Mucosa of rectum (tissue), 2 donors: ENCODE results near the gene PUS10.
A peak's percentile ranks its signal among the peaks of the same experiment; 100 is the strongest.
"Not testable (repeated sequence)": the region's sequence is repeated elsewhere in the genome, so short reads cannot be mapped to it uniquely, and the experiment has no call there.

Source experiments
- H3K27ac ChIP-seq, 2 donors: one replicate each; pipeline ENCODE4 v1.7.0; 2013; ENCODE audit warnings: inconsistent platforms in 2 of 2, low read depth in 2 of 2, low read length in 2 of 2
- H3K27me3 ChIP-seq, 2 donors: one replicate each; pipeline ENCODE4 v1.7.0; 2013; ENCODE audit warnings: low read length in 2 of 2; ENCODE audit not compliant: control insufficient read depth in 2 of 2, insufficient read depth in 2 of 2
- H3K36me3 ChIP-seq, 2 donors: one replicate each; pipeline ENCODE4 v1.7.0; 2013; ENCODE audit warnings: low read length in 2 of 2; ENCODE audit not compliant: control insufficient read depth in 2 of 2, insufficient read depth in 2 of 2
- H3K4me1 ChIP-seq, 2 donors: one replicate each; pipeline ENCODE4 v1.7.0; 2013; ENCODE audit warnings: low read length in 2 of 2, mild to moderate bottlenecking in 1 of 2; ENCODE audit not compliant: control insufficient read depth in 2 of 2, insufficient read depth in 2 of 2
- H3K4me3 ChIP-seq, 2 donors: one replicate each; pipeline ENCODE4 v1.7.0; 2013; ENCODE audit warnings: low read length in 2 of 2
- H3K9ac ChIP-seq, 2 donors: one replicate each; pipeline ENCODE4 v1.7.0; 2013; ENCODE audit warnings: low read length in 2 of 2, low read depth in 1 of 2, mild to moderate bottlenecking in 1 of 2
- H3K9me3 ChIP-seq, 2 donors: one replicate each; pipeline ENCODE4 v1.7.0; 2013; ENCODE audit warnings: low read length in 2 of 2; ENCODE audit not compliant: control insufficient read depth in 2 of 2
- donor health status: healthy.
- donor health status: Normal muscosa, but diverticular disease.

The PUS10 gene

GRCh38 chr2:61036643-61037042 lies 18.6 kb upstream of the PUS10 start:
- H3K9ac ChIP-seq, H3K9me3 ChIP-seq, H3K27ac ChIP-seq, H3K4me1 ChIP-seq, H3K4me3 ChIP-seq, H3K27me3 ChIP-seq: not testable (repeated sequence)
- peaks cover 33 to 34% of the 10 kb centered on the region in 2 donors for H3K36me3 ChIP-seq

- not testable (repeated sequence) for H3K27ac ChIP-seq, H3K27me3 ChIP-seq, H3K9ac ChIP-seq, H3K4me3 ChIP-seq, H3K9me3 ChIP-seq, H3K4me1 ChIP-seq
- H3K36me3 ChIP-seq = peaks cover 37 to 40% of the 10 kb centered on the region in 2 donors
Measured at GRCh38 chr2:61034592-61034991, 16.5 kb upstream of the PUS10 start.

- H3K27ac ChIP-seq = no peak overlapping the region
- H3K9me3 ChIP-seq = no peaks in the 10 kb centered on the region
- H3K9ac ChIP-seq = no peak overlapping the region
- no peaks in the 10 kb centered on the region for H3K27me3 ChIP-seq
- no peaks in the 10 kb centered on the region for H3K4me1 ChIP-seq
- peaks cover 36 to 37% of the 10 kb centered on the region in 2 donors for H3K36me3 ChIP-seq
- no peak overlapping the region for H3K4me3 ChIP-seq
Measured at GRCh38 chr2:61029533-61029932, 11.5 kb upstream of the PUS10 start.

- Histone ChIP-seq H3K36me3 (peaks cover 11 to 18% of the 10 kb centered on the region in 2 donors), H3K4me3 (no peak overlapping the region), H3K9ac (no peak overlapping the region), H3K4me1 (peaks cover 0 to 8% of the 10 kb centered on the region in 2 donors), H3K27me3 (no peaks in the 10 kb centered on the region), H3K27ac (no peak overlapping the region), H3K9me3 (no peaks in the 10 kb centered on the region)
Measured at GRCh38 chr2:61023670-61024069, 5.6 kb upstream of the PUS10 start.

- Histone ChIP-seq H3K36me3 (peaks cover 7 to 11% of the 10 kb centered on the region in 2 donors), H3K4me3 (no peak overlapping the region), H3K9ac (no peak overlapping the region), H3K4me1 (peaks cover 0 to 8% of the 10 kb centered on the region in 2 donors), H3K27ac (no peak overlapping the region), H3K27me3 (no peaks in the 10 kb centered on the region), H3K9me3 (no peaks in the 10 kb centered on the region)
Measured at GRCh38 chr2:61021228-61021660, 3.2 kb upstream of the PUS10 start.

- Histone ChIP-seq H3K4me3 (peak overlapping the region; percentile 80 to 99), H3K27me3 (no peaks in the 10 kb centered on the region), H3K9me3 (no peaks in the 10 kb centered on the region), H3K27ac (peak overlapping the region; percentile 96), H3K4me1 (peaks cover 5 to 11% of the 10 kb centered on the region in 2 donors), H3K36me3 (peaks cover 7 to 9% of the 10 kb centered on the region in 2 donors), H3K9ac (peak overlapping the region; percentile 92 to 98)
Measured at GRCh38 chr2:61018798-61019197, 743 bp upstream of the PUS10 start.

- peak overlapping the region; percentile 80 to 99 for H3K4me3 ChIP-seq
- H3K27ac ChIP-seq = peak overlapping the region; percentile 96
- H3K36me3 ChIP-seq = peaks cover 7 to 9% of the 10 kb centered on the region in 2 donors
- H3K9ac ChIP-seq = peak overlapping the region; percentile 92 to 98
- no peaks in the 10 kb centered on the region for H3K9me3 ChIP-seq
- peaks cover 5 to 11% of the 10 kb centered on the region in 2 donors for H3K4me1 ChIP-seq
- H3K27me3 ChIP-seq = no peaks in the 10 kb centered on the region
Measured at GRCh38 chr2:61018318-61018755, 282 bp upstream of the PUS10 start.

GRCh38 chr2:61017003-61017555 lies 976 bp downstream of the PUS10 start:
- H3K4me1 ChIP-seq = peaks cover 5 to 11% of the 10 kb centered on the region in 2 donors

GRCh38 chr2:61016392-61017002 lies 1.6 kb downstream of the PUS10 start:
- no peaks in the 10 kb centered on the region for H3K9me3 ChIP-seq
- no peaks in the 10 kb centered on the region for H3K27me3 ChIP-seq
- H3K4me1 ChIP-seq = peaks cover 5 to 11% of the 10 kb centered on the region in 2 donors
- peak overlapping the region; percentile 96 for H3K27ac ChIP-seq
- peak overlapping the region; percentile 80 to 99 for H3K4me3 ChIP-seq
- H3K36me3 ChIP-seq = peaks cover 7% of the 10 kb centered on the region in 2 donors
- H3K9ac ChIP-seq = peak overlapping the region; percentile 92 to 98

More at GRCh38 chr2:61017003-61017555, 976 bp downstream of the PUS10 start:
- Histone ChIP-seq H3K36me3 (peaks cover 7 to 8% of the 10 kb centered on the region in 2 donors), H3K27ac (peak overlapping the region; percentile 96), H3K4me3 (peak overlapping the region; percentile 80 to 99), H3K9ac (peak overlapping the region; percentile 92 to 98), H3K27me3 (no peaks in the 10 kb centered on the region), H3K9me3 (no peaks in the 10 kb centered on the region)

- peak overlapping the region; percentile 92 to 98 for H3K9ac ChIP-seq
- peak overlapping the region; percentile 80 to 99 for H3K4me3 ChIP-seq
- peaks cover 1 to 2% of the 10 kb centered on the region in 2 donors for H3K36me3 ChIP-seq
- peaks cover 5 to 11% of the 10 kb centered on the region in 2 donors for H3K4me1 ChIP-seq
- H3K27me3 ChIP-seq = no peaks in the 10 kb centered on the region
- H3K27ac ChIP-seq = peak overlapping the region; percentile 96
- no peaks in the 10 kb centered on the region for H3K9me3 ChIP-seq
Measured at GRCh38 chr2:61015976-61016375, 2.1 kb downstream of the PUS10 start.
